GM19452 (cell line): ENCODE measurements around the gene RTP3.
"Not testable (repeated sequence)": the region's sequence is repeated elsewhere in the genome, so short reads cannot be mapped to it uniquely, and the experiment has no call there.

Experiments
- ATAC-seq: cut with Tn5 transposase; IDR thresholded peaks from one replicate; pipeline ENCODE4 v1.9.1; 2021; ENCODE audit not compliant: unreplicated experiment

Gene RTP3

DNA sequence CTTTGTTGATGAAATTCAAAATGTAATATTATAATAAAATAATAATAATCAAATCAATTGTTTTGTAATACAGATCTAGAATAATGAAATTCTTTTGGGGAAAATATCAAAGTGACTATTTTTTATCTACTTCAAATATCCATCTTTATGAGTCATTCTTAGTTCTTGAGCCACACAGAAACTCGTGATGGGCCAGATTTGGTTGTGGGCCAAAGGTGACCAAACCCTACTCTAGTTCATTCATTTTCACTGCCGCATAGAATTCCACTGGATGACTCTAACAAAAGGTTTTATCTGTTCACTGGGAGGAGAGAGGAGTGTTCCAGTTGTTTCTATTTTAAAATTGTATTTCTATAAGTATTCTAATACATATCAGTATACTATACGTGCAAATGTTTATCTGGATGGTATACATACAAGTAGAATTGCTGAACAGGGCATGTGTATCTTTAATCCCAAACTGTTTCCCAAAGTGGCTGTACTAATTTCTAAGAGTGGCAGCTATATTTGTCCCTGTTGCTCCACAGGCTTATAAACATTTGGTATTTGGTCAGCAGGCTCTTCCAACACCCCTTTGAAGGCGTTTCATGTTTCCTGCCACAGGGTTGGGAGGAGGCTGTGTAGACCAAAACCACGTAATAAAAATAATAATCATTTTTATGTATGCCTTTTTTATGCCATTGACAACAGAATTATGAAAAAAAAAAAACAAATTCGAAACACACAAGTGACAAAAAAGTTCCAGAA is 7.3 kb upstream of the RTP3 start:
- ATAC-seq, result no peak

GRCh38 chr3:46491089-46492070 is 6.4 kb upstream of the RTP3 start:
- ATAC-seq, result no peak

- ATAC-seq, result no peak
These were observed 4.8 kb upstream of the RTP3 start for GRCh38 chr3:46492890-46493547.

DNA sequence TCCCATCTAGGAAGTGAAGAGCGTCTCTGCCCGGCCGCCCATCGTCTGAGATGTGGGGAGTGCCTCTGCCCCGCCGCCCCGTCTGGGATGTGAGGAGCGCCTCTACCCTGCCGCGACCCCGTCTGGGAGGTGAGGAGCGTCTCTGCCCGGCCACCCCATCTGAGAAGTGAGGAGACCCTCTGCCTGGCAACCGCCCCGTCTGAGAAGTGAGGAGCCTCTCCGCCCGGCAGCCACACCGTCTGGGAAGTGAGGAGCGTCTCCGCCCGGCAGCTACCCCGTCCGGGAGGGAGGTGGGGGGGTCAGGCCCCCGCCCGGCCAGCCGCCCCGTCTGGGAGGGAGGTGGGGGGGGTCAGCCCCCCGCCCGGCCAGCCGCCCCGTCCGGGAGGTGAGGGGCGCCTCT is 3.3 kb upstream of the RTP3 start:
- ATAC-seq, result not testable (repeated sequence)

- ATAC-seq, result no peak
These were observed 1.8 kb upstream of the RTP3 start for GRCh38 chr3:46495901-46496456.

DNA sequence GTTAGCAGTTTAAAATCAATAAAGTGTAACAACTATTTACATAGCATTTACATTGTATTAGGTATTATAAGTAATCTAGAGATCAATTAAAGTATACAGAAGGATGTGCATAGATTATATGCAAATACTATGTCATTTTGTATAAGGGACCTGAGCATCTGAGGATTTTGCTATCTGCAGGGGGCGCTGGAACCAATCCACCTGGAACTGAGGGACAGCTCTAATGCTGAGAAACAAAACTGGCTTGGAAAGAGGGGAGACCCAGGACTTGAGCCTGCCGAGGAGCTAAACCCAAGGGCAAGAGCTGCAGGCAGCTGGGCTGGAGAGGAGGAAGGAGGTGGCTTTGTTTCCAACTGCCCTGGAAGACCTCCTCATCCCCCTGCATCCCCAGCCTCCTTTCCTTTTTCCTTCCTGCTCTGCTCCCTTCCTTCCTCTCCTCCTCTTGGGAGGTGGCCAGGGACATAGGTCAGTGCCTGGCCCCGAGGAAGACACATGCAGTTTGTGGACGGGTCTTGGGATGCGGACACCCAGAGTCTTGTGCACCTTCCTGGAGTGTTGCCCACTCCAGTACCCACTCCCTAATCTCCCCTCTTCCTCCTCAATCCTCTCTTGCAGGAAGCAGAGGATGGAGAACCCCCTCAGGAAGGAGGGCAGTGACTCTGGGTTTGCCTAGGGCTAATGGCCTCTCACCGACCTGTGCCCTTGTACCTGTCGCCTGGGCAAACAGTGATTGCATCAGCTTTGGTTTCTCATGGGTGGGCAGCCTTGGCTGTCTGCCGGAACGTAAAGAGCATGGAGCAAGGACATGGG is 825 bp upstream of the RTP3 start:
- ATAC-seq, result no peak

GRCh38 chr3:46498916-46499519 is 1.2 kb downstream of the RTP3 start:
- ATAC-seq, result no peak

DNA sequence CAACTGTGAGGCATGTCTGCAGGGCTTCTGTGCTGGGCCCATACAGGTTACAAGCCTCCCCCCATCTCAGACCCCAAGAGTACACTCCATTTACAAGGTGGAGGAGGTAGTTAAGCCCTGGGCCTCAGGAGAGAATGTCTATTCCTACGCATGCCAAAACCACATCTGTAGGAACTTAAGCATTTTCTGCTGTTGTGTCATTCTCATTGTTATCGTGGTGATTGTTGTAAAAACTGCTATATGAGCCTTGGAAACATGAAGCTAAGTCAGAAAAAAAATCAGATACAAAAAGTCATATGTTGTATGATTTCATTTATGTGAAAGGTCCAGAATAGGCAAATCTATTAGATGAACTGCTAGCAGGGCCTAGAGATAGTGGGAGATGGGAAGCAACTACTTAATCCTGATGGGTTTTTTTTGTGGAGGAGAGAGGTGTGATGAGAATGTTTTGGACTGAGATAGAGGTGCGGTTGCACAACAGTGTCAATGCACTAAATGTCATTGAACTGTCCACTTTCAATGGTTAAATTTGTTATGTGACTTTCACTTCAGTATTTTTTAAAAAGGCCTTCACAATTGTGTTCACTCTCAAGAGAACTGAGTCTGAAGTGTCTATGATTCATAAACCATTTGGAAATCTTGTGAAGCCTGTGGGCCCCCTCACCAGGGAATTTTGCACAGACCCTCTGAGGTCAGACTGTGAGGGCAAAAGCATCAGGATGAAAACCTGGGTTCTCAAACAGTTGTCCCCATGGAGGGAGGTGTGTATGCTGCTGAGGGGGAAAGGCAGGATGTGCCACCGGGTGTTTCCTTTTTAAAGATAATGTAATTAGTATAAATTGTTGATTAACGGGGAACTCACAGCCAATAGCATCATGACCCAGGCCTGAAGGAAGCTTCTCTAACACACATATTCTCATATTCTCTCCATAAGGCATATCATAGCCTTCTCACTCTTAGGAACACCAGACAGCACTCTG is 3.2 kb downstream of the RTP3 start:
- no peak for ATAC-seq

GRCh38 chr3:46501702-46502101 is 3.9 kb downstream of the RTP3 start:
- no peak for ATAC-seq

- ATAC-seq, result no peak
These were observed 5.6 kb downstream of the RTP3 start for GRCh38 chr3:46503200-46503874.

- ATAC-seq, result no peak
These were observed 7.0 kb downstream of the RTP3 start for GRCh38 chr3:46504789-46505188.

GRCh38 chr3:46505953-46506352 is 8.2 kb downstream of the RTP3 start:
- ATAC-seq, result no peak

GRCh38 chr3:46506526-46506925 is 8.8 kb downstream of the RTP3 start:
- no peak for ATAC-seq

GRCh38 chr3:46508850-46509591 is 11.2 kb downstream of the RTP3 start:
- ATAC-seq, result no peak

GRCh38 chr3:46509661-46510187 is 11.9 kb downstream of the RTP3 start:
- ATAC-seq, result no peak

DNA sequence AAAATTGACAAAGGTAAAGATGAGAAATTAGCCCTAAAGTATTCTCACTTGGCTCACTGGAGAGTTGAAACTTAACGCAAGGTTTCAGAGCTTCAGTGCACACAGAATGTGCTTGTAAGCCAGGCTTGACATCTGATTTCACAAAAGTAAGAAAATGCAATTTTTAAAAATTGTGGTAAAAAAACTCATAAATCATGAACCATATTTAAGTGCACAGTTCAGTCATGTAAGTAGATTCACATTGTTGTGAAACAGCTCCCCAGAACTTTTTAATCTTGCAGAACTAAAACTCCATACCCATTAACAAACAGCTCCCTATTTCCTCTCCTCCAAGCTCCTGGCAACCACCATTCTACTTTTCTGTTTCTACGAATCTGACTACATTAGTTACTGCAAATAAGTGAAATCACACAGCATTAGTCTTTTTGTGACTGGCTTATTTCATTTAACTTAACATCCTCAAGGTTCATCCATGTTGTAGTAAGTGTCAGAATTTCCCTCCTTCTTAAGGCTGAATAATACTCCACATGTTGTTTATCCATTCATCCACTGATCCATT is 14.5 kb downstream of the RTP3 start:
- no peak for ATAC-seq

- ATAC-seq, result no peak
These were observed 18.7 kb downstream of the RTP3 start for GRCh38 chr3:46516521-46516920.
